Measurements from ENCODE around the gene ATP11A.
"Not testable (repeated sequence)": the region's sequence is repeated elsewhere in the genome, so short reads cannot be mapped to it uniquely, and the experiment has no call there.

The ATP11A gene

DNA sequence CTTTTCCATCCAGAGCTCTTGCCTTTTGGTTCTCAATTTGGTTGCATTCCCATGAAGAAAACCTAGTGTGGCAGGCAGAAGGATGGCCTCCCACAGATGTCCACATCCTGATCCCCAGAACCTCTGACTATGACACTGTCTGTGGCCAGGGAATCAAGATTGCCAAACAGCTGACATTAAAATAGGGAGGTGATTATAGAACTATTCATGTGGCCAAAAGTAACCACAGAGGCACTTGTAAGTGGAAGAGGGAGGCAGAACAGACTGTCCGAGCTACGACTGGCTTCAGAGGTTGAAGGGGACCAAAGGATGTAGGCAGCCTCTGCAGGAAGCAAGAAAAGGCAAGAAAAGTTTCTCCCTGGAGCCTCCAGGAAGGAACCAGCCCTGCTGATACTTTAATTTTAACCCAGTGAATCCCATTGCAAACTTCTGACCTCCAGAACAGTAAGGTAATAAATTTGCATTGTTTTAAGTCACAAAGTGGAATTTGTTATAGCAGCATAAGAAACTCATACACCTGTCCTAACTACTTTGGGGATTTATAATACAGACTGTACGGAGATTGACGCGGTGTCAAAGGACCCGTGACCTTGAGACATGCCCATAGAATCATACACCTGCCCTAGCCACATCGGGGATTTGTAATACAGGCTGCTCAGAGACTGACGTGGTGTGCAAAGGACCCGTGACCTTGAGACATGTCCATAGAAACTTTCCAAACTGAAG lies 106.5 kb downstream of the ATP11A start:
- Histone ChIP-seq H4K20me1 (ENCODE audit: insufficient read depth, low read length) (peaks cover 6% of the 10 kb centered on the region), H3K4me2 (ENCODE audit: insufficient read depth, low read length) (no peak overlapping the region), H3K9me3 (ENCODE audit: insufficient read depth, low read length, severe bottlenecking) (no peaks in the 10 kb centered on the region), H3K9ac (ENCODE audit: low read depth, low read length) (no peak overlapping the region), H3K27me3 (ENCODE audit: insufficient read depth, low read length, poor library complexity) (no peaks in the 10 kb centered on the region), H3K4me3 (ENCODE audit: low read depth in 1 of 2, low read length in 2 of 2) (no peak overlapping the region), H3K36me3 (ENCODE audit: insufficient read depth, low read length) (peaks cover 27% of the 10 kb centered on the region), H3K27ac (ENCODE audit: low read length) (no peak overlapping the region), H3K79me2 (ENCODE audit: insufficient read depth, low read length) (no peaks in the 10 kb centered on the region), H3K4me1 (ENCODE audit: insufficient read depth, low read length) (no peaks in the 10 kb centered on the region), H2AFZ (ENCODE audit: low read depth, low read length) (no peak overlapping the region)
- ATAC-seq (ENCODE audit: insufficient read depth, low read depth) = no peak
- TF ChIP-seq, protein P1, sequence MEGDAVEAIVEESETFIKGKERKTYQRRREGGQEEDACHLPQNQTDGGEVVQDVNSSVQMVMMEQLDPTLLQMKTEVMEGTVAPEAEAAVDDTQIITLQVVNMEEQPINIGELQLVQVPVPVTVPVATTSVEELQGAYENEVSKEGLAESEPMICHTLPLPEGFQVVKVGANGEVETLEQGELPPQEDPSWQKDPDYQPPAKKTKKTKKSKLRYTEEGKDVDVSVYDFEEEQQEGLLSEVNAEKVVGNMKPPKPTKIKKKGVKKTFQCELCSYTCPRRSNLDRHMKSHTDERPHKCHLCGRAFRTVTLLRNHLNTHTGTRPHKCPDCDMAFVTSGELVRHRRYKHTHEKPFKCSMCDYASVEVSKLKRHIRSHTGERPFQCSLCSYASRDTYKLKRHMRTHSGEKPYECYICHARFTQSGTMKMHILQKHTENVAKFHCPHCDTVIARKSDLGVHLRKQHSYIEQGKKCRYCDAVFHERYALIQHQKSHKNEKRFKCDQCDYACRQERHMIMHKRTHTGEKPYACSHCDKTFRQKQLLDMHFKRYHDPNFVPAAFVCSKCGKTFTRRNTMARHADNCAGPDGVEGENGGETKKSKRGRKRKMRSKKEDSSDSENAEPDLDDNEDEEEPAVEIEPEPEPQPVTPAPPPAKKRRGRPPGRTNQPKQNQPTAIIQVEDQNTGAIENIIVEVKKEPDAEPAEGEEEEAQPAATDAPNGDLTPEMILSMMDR (IDR thresholded peaks at IDR 0.05; ENCODE audit: borderline replicate concordance, extremely low read depth, low read length, poor library complexity, severe bottlenecking) = no peak
- no peak for TF ChIP-seq EZH2 (IDR thresholded peaks at IDR 0.05; ENCODE audit: borderline replicate concordance, low read depth, low read length, severe bottlenecking)
- no peak for DNase-seq

DNA sequence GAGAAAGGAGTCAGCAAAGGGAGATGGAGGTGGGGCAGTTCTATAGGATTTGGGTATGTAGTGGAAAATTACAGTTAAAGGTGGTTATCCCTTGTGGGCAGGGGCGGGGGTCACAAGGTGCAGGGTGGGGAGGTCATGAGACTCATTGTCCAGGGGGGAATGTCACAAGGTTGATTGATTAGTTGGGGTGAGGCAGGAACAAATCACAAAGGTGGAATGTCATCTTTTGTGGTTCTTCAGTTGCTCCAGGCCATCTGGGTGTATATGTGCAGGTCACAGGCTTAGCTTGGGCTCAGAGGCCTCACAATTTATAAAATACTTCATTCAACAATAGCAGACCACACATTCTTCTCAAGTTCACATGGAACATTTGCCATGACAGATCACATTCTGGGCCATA lies 109.6 kb downstream of the ATP11A start:
- Histone ChIP-seq H3K4me2 (ENCODE audit: insufficient read depth, low read length) (no peak overlapping the region), H3K27ac (ENCODE audit: low read length) (no peak overlapping the region), H3K4me3 (ENCODE audit: low read depth in 1 of 2, low read length in 2 of 2) (no peak overlapping the region), H3K9ac (ENCODE audit: low read depth, low read length) (no peak overlapping the region), H2AFZ (ENCODE audit: low read depth, low read length) (no peak overlapping the region), H3K9me3 (ENCODE audit: insufficient read depth, low read length, severe bottlenecking) (no peaks in the 10 kb centered on the region), H3K79me2 (ENCODE audit: insufficient read depth, low read length) (no peaks in the 10 kb centered on the region), H3K27me3 (ENCODE audit: insufficient read depth, low read length, poor library complexity) (no peaks in the 10 kb centered on the region), H3K36me3 (ENCODE audit: insufficient read depth, low read length) (peaks cover 7% of the 10 kb centered on the region; the same call in 1 of the 2 replicates), H4K20me1 (ENCODE audit: insufficient read depth, low read length) (no peaks in the 10 kb centered on the region; the same call in 1 of the 2 replicates), H3K4me1 (ENCODE audit: insufficient read depth, low read length) (no peaks in the 10 kb centered on the region)
- no peak for ATAC-seq (ENCODE audit: insufficient read depth, low read depth)
- no peak for TF ChIP-seq EZH2 (IDR thresholded peaks at IDR 0.05; ENCODE audit: borderline replicate concordance, low read depth, low read length, severe bottlenecking)
- TF ChIP-seq, protein P1 (IDR thresholded peaks at IDR 0.05; ENCODE audit: borderline replicate concordance, extremely low read depth, low read length, poor library complexity, severe bottlenecking) = no peak
- DNase-seq = no peak

DNA sequence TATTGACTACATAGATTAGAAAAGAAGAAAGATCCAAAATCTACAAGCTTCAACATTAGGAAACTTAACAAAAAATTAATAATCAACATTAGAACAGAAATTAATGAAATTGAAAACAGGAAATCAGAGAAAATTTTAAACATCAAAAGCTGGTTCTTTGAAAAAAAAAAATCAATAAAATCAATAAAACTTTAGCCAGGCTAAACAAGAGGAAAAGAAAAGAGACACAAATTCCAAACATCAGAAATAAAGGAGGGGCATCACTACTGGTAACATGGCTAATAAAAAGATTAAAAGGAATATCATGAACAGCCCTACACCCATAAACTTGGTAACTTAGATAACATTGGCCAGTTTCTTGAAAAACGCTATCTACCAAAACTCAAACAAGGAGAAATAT lies 110.2 kb downstream of the ATP11A start:
- H3K4me1 ChIP-seq (ENCODE audit: insufficient read depth, low read length) = no peaks in the 10 kb centered on the region
- no peak overlapping the region for H3K4me3 ChIP-seq (ENCODE audit: low read depth in 1 of 2, low read length in 2 of 2)
- H3K79me2 ChIP-seq (ENCODE audit: insufficient read depth, low read length) = no peaks in the 10 kb centered on the region
- H3K27ac ChIP-seq (ENCODE audit: low read length) = no peak overlapping the region
- H3K27me3 ChIP-seq (ENCODE audit: insufficient read depth, low read length, poor library complexity) = no peaks in the 10 kb centered on the region
- no peak for DNase-seq
- no peaks in the 10 kb centered on the region; the same call in 1 of the 2 replicates for H4K20me1 ChIP-seq (ENCODE audit: insufficient read depth, low read length)
- H3K4me2 ChIP-seq (ENCODE audit: insufficient read depth, low read length) = no peak overlapping the region
- H2AFZ ChIP-seq (ENCODE audit: low read depth, low read length) = no peak overlapping the region
- ATAC-seq (ENCODE audit: insufficient read depth, low read depth) = no peak
- H3K9ac ChIP-seq (ENCODE audit: low read depth, low read length) = no peak overlapping the region
- peaks cover 7% of the 10 kb centered on the region; the same call in 1 of the 2 replicates for H3K36me3 ChIP-seq (ENCODE audit: insufficient read depth, low read length)
- TF ChIP-seq, protein P1 (IDR thresholded peaks at IDR 0.05; ENCODE audit: borderline replicate concordance, extremely low read depth, low read length, poor library complexity, severe bottlenecking) = no peak
- TF ChIP-seq EZH2 (IDR thresholded peaks at IDR 0.05; ENCODE audit: borderline replicate concordance, low read depth, low read length, severe bottlenecking) = no peak
- no peaks in the 10 kb centered on the region for H3K9me3 ChIP-seq (ENCODE audit: insufficient read depth, low read length, severe bottlenecking)

DNA sequence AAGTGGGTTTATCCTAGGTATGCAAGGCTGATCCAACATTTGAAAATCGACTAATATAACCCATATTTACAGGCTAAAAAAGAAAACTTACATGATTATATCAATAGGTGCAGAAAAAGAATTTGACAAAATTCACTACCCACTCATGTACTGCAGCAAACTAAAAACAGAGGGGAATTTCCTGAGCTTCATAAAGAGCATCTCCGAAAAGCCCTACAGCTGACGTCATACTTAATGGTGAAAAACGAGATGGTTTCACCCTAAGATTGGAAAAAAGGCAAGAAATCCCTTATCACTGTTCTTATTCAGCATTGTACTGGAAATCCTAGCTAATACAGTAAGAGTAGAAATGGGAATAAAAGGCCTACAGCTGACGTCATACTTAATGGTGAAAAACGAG lies 111.0 kb downstream of the ATP11A start:
- not testable (repeated sequence) for H4K20me1 ChIP-seq (ENCODE audit: insufficient read depth, low read length); ATAC-seq (ENCODE audit: insufficient read depth, low read depth); H3K27me3 ChIP-seq (ENCODE audit: insufficient read depth, low read length, poor library complexity); DNase-seq; H3K4me1 ChIP-seq (ENCODE audit: insufficient read depth, low read length); H3K36me3 ChIP-seq (ENCODE audit: insufficient read depth, low read length); H3K9ac ChIP-seq (ENCODE audit: low read depth, low read length); H3K79me2 ChIP-seq (ENCODE audit: insufficient read depth, low read length); H3K27ac ChIP-seq (ENCODE audit: low read length); H2AFZ ChIP-seq (ENCODE audit: low read depth, low read length); H3K4me2 ChIP-seq (ENCODE audit: insufficient read depth, low read length); H3K4me3 ChIP-seq (ENCODE audit: low read depth in 1 of 2, low read length in 2 of 2); H3K9me3 ChIP-seq (ENCODE audit: insufficient read depth, low read length, severe bottlenecking)

Measured in DND-41 (cell line).